GM23338 (cell line): Measurements from ENCODE around the gene IGSF22. TPM values are rescaled to one million over a fixed set of nuclear protein-coding genes. Genes with fewer than 3 reads are reported as not detected.

Experiments
- ATAC-seq: fragments of 200-7000 bp; cut with Tn5 transposase; 3 replicates; pipeline ENCODE4 v1.9.1; 2020
- DNase-seq: peaks from one replicate; pipeline ENCODE4 v3.0.0-alpha.2; 2015; ENCODE audit warnings: low spot score
- H2AFZ ChIP-seq: fragments of 200-600 bp; sonication (generic); 2 replicates; pipeline ENCODE4 v1.8.0; 2016; ENCODE audit warnings: antibody characterized with exemption, mild to moderate bottlenecking, moderate library complexity
- H3F3A ChIP-seq: fragments of 200-600 bp; sonication (generic); replicated peaks from 2 replicates; pipeline ENCODE4 v1.8.0; 2017; ENCODE audit warnings: antibody characterized with exemption, mixed run types, low read depth
- H3K27ac ChIP-seq: fragments of 200-600 bp; sonication (generic); 2 replicates; pipeline ENCODE4 v1.6.1; 2016; ENCODE audit warnings: low read depth
- H3K27me3 ChIP-seq: fragments of 200-600 bp; sonication (generic); 2 replicates; pipeline ENCODE4 v1.8.0; 2016; ENCODE audit warnings: mild to moderate bottlenecking, mixed run types, moderate library complexity; ENCODE audit not compliant: insufficient read depth
- H3K36me3 ChIP-seq: fragments of 200-600 bp; sonication (generic); 2 replicates; pipeline ENCODE4 v1.8.0; 2016; ENCODE audit warnings: mild to moderate bottlenecking; ENCODE audit not compliant: insufficient read depth
- H3K4me1 ChIP-seq: fragments of 200-600 bp; sonication (generic); 2 replicates; pipeline ENCODE4 v1.8.0; 2016; ENCODE audit warnings: mild to moderate bottlenecking, moderate library complexity; ENCODE audit not compliant: insufficient read depth
- H3K4me2 ChIP-seq: fragments of 200-600 bp; sonication (generic); 2 replicates; pipeline ENCODE4 v1.7.1; 2017; ENCODE audit warnings: mixed run types
- H3K4me3 ChIP-seq: fragments of 200-600 bp; sonication (generic); 2 replicates; pipeline ENCODE4 v1.6.1; 2016; ENCODE audit warnings: mixed run types
- H3K79me2 ChIP-seq: fragments of 200-600 bp; sonication (generic); replicated peaks from 2 replicates; pipeline ENCODE4 v1.8.0; 2017; ENCODE audit warnings: mild to moderate bottlenecking; ENCODE audit not compliant: insufficient read depth
- H3K9me2 ChIP-seq: fragments of 200-600 bp; sonication (generic); 2 replicates; pipeline ENCODE4 v1.8.0; 2017; ENCODE audit not compliant: insufficient read depth
- H4K20me1 ChIP-seq: fragments of 200-600 bp; sonication (generic); replicated peaks from 2 replicates; pipeline ENCODE4 v1.8.0; 2017; ENCODE audit warnings: mild to moderate bottlenecking; ENCODE audit not compliant: insufficient read depth
- H3K27ac Mint-ChIP-seq: 2 replicates; pipeline ENCODE4 v1.8.0; 2020; ENCODE audit warnings: inconsistent platforms, mild to moderate bottlenecking, moderate library complexity, mixed read lengths
- H3K27me3 Mint-ChIP-seq: 3 replicates; pipeline ENCODE4 v1.8.0; 2022; ENCODE audit warnings: low read depth, mild to moderate bottlenecking, moderate library complexity, mixed read lengths, inconsistent platforms; ENCODE audit not compliant: insufficient read depth, poor library complexity
- H3K36me3 Mint-ChIP-seq: 3 replicates; pipeline ENCODE4 v1.8.0; 2021; ENCODE audit warnings: low read depth, mild to moderate bottlenecking, inconsistent platforms, moderate library complexity, mixed read lengths
- H3K4me1 Mint-ChIP-seq: 3 replicates; pipeline ENCODE4 v1.8.0; 2020; ENCODE audit warnings: mild to moderate bottlenecking, inconsistent platforms, mixed read lengths
- H3K4me3 Mint-ChIP-seq: 3 replicates; pipeline ENCODE4 v1.8.0; 2021; ENCODE audit warnings: moderate library complexity, mild to moderate bottlenecking, inconsistent platforms, mixed read lengths
- H3K9me3 Mint-ChIP-seq: 3 replicates; pipeline ENCODE4 v1.8.0; 2020; ENCODE audit warnings: moderate library complexity, mild to moderate bottlenecking, inconsistent platforms, mixed read lengths
- CREB1 ChIP-seq: fragments of 250-450 bp; sonication (Bioruptor Pico); IDR thresholded peaks from 2 replicates; pipeline ENCODE4 v1.5.0; 2020; ENCODE audit warnings: low read depth, mild to moderate bottlenecking, moderate library complexity
- EZH2 ChIP-seq: fragments of 200-600 bp; sonication (generic); IDR thresholded peaks from one replicate; pipeline ENCODE4 v1.8.0; 2017; ENCODE audit warnings: antibody characterized with exemption, mild to moderate bottlenecking, low read depth; ENCODE audit not compliant: unreplicated experiment
- EZH2phosphoT487 ChIP-seq: fragments of 200-600 bp; sonication (generic); IDR thresholded peaks from one replicate; pipeline ENCODE4 v1.8.1; 2018; ENCODE audit warnings: antibody characterized with exemption; ENCODE audit not compliant: unreplicated experiment
- polyA plus RNA-seq: library from polyadenylated mRNA; unstranded; fragments of >200 nt; fragmentation: Nextera tagmentation; extraction: Ambion mirVana; gene quantifications from 2 replicates; pipeline ENCODE4 v1.2.1, GENCODE V29; 2016
- total RNA-seq: library from RNA; depleted of rRNA; stranded (reverse); fragments of >200 nt; shearing (Covaris generic); gene quantifications from 2 replicates; pipeline ENCODE4 v1.2.3, GENCODE V29; 2014
- TF ChIP-seq, protein P1 (sequence below): fragments of 250-450 bp; sonication (Bioruptor Pico); IDR thresholded peaks from 2 replicates; pipeline ENCODE4 v1.5.0; 2020; ENCODE audit warnings: mild to moderate bottlenecking, moderate library complexity
- TF ChIP-seq, protein P2 (sequence below), 2 experiments: fragments of 200-600 bp in 1 of 2; sonication (generic) in 1 of 2; conservative IDR thresholded peaks; 2 replicates each; pipeline versions ENCODE4 v1.5.1 to v1.6.1; 2016 to 2017; ENCODE audit warnings: antibody characterized with exemption in 2 of 2, low read depth in 2 of 2, mild to moderate bottlenecking in 2 of 2, moderate library complexity in 1 of 2
- TF ChIP-seq, protein P3 (sequence below): IDR thresholded peaks from 2 replicates; pipeline ENCODE4 v1.6.1; 2016; ENCODE audit warnings: antibody characterized with exemption

The IGSF22 gene
- total and polyA plus RNA-seq, 2 experiments from 2014 or later = 0.37 TPM; not detected in 1

DNA sequence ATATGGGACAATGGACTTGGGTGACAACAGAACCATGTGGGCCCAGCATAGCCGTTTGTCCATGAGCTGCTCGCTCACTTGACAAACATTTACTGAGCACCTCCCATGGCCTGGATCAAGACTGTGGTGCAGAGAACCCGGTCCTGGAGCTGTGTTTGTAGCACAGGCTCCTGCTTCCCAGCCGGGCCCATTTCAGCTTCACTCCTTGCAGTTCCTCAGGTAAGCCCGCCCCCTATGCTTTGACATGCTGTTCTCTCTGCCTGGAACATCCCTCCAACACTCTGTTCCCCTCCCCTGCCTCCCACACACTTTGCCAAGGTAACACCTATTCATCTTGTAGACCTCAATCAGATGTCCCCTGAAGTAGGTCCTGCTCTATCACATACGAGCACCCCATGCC is 19.3 kb upstream of the IGSF22 start:
- no peaks in the 10 kb centered on the region for H3K9me2 ChIP-seq
- H3K79me2 ChIP-seq = no peaks in the 10 kb centered on the region
- H3K27ac Mint-ChIP-seq = no peak overlapping the region
- no peaks in the 10 kb centered on the region; the same call in 2 of the 3 replicates for H3K36me3 Mint-ChIP-seq
- H3K9me3 Mint-ChIP-seq = no peaks in the 10 kb centered on the region
- H3K4me1 Mint-ChIP-seq = peaks cover 20% of the 10 kb centered on the region; the same call in 2 of the 3 replicates
- peaks cover 3% of the 10 kb centered on the region for H3K27me3 Mint-ChIP-seq
- TF ChIP-seq, protein P1, sequence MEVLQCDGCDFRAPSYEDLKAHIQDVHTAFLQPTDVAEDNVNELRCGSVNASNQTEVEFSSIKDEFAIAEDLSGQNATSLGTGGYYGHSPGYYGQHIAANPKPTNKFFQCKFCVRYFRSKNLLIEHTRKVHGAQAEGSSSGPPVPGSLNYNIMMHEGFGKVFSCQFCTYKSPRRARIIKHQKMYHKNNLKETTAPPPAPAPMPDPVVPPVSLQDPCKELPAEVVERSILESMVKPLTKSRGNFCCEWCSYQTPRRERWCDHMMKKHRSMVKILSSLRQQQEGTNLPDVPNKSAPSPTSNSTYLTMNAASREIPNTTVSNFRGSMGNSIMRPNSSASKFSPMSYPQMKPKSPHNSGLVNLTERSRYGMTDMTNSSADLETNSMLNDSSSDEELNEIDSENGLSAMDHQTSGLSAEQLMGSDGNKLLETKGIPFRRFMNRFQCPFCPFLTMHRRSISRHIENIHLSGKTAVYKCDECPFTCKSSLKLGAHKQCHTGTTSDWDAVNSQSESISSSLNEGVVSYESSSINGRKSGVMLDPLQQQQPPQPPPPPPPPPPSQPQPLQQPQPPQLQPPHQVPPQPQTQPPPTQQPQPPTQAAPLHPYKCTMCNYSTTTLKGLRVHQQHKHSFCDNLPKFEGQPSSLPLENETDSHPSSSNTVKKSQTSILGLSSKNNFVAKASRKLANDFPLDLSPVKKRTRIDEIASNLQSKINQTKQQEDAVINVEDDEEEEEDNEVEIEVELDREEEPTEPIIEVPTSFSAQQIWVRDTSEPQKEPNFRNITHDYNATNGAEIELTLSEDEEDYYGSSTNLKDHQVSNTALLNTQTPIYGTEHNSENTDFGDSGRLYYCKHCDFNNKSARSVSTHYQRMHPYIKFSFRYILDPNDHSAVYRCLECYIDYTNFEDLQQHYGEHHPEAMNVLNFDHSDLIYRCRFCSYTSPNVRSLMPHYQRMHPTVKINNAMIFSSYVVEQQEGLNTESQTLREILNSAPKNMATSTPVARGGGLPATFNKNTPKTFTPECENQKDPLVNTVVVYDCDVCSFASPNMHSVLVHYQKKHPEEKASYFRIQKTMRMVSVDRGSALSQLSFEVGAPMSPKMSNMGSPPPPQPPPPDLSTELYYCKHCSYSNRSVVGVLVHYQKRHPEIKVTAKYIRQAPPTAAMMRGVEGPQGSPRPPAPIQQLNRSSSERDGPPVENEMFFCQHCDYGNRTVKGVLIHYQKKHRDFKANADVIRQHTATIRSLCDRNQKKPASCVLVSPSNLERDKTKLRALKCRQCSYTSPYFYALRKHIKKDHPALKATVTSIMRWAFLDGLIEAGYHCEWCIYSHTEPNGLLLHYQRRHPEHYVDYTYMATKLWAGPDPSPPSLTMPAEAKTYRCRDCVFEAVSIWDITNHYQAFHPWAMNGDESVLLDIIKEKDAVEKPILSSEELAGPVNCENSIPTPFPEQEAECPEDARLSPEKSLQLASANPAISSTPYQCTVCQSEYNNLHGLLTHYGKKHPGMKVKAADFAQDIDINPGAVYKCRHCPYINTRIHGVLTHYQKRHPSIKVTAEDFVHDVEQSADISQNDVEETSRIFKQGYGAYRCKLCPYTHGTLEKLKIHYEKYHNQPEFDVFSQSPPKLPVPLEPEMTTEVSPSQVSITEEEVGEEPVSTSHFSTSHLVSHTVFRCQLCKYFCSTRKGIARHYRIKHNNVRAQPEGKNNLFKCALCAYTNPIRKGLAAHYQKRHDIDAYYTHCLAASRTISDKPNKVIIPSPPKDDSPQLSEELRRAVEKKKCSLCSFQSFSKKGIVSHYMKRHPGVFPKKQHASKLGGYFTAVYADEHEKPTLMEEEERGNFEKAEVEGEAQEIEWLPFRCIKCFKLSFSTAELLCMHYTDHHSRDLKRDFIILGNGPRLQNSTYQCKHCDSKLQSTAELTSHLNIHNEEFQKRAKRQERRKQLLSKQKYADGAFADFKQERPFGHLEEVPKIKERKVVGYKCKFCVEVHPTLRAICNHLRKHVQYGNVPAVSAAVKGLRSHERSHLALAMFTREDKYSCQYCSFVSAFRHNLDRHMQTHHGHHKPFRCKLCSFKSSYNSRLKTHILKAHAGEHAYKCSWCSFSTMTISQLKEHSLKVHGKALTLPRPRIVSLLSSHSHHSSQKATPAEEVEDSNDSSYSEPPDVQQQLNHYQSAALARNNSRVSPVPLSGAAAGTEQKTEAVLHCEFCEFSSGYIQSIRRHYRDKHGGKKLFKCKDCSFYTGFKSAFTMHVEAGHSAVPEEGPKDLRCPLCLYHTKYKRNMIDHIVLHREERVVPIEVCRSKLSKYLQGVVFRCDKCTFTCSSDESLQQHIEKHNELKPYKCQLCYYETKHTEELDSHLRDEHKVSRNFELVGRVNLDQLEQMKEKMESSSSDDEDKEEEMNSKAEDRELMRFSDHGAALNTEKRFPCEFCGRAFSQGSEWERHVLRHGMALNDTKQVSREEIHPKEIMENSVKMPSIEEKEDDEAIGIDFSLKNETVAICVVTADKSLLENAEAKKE (CRISPR knock-in tag) = no peak
- TF ChIP-seq, protein P2, sequence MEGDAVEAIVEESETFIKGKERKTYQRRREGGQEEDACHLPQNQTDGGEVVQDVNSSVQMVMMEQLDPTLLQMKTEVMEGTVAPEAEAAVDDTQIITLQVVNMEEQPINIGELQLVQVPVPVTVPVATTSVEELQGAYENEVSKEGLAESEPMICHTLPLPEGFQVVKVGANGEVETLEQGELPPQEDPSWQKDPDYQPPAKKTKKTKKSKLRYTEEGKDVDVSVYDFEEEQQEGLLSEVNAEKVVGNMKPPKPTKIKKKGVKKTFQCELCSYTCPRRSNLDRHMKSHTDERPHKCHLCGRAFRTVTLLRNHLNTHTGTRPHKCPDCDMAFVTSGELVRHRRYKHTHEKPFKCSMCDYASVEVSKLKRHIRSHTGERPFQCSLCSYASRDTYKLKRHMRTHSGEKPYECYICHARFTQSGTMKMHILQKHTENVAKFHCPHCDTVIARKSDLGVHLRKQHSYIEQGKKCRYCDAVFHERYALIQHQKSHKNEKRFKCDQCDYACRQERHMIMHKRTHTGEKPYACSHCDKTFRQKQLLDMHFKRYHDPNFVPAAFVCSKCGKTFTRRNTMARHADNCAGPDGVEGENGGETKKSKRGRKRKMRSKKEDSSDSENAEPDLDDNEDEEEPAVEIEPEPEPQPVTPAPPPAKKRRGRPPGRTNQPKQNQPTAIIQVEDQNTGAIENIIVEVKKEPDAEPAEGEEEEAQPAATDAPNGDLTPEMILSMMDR (conservative IDR thresholded peaks at IDR 0.05; ENCODE audit: low read depth in 2 of 2) = peak in 1 of 2 experiments; percentile 14; a peak in 1 of 4 replicates
- H4K20me1 ChIP-seq = no peaks in the 10 kb centered on the region; the same call in 1 of the 2 replicates
- no peak overlapping the region for H3K4me3 ChIP-seq
- H3K4me1 ChIP-seq = 0 out of 2 replicates have a peak, but pooled peaks cover 4% of the 10 kb centered on the region
- DNase-seq = peak; percentile 23
- H2AFZ ChIP-seq = no peak overlapping the region
- H3K4me2 ChIP-seq = no peak overlapping the region
- H3F3A ChIP-seq = no peaks in the 10 kb centered on the region
- no peak overlapping the region for H3K4me3 Mint-ChIP-seq
- ATAC-seq = peak; percentile 49
- no peaks in the 10 kb centered on the region for H3K27me3 ChIP-seq
- H3K36me3 ChIP-seq = no peaks in the 10 kb centered on the region
- no peak overlapping the region for H3K27ac ChIP-seq

DNA sequence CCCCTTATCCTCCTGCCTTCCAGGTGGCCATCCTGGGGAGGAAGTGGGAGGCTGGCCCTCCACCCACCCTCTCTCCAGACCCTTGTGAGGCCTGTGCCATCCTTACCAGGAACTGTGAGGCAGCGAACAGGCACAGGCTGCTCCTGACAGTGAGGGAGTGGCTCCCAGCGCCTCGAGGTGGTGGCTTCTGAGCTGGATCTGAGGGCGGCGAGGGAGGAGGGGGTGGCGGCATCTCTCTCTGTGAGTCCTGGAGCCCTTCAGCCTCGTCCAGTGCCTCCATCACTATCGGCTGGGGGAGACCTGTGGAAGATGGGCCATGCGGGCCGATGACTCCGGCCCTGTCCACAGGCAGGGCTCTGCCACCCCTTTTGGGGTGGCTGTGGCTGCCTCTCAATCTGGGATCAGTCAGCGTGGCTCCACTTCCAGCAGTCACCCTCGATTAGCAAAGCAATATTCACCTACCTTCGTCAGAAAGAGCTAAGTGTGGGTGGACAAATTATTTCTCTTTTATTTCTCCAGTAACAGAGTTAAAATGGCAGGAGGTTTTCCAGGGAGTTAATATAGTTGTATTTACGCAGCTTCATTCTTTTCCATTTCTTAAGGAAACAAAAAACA is 18.0 kb upstream of the IGSF22 start:
- Histone ChIP-seq H3K4me2 (no peak overlapping the region), H3K36me3 (no peaks in the 10 kb centered on the region), H2AFZ (no peak overlapping the region), H3K4me1 (no peaks in the 10 kb centered on the region), H3K27me3 (no peaks in the 10 kb centered on the region), H3K4me3 (no peak overlapping the region), H3K27ac (no peak overlapping the region), H3F3A (no peaks in the 10 kb centered on the region), H3K79me2 (no peaks in the 10 kb centered on the region), H3K9me2 (no peaks in the 10 kb centered on the region), H4K20me1 (no peaks in the 10 kb centered on the region; the same call in 1 of the 2 replicates)
- Mint-ChIP-seq H3K4me3 (no peak overlapping the region), H3K27ac (no peak overlapping the region), H3K9me3 (no peaks in the 10 kb centered on the region), H3K36me3 (no peaks in the 10 kb centered on the region; the same call in 2 of the 3 replicates), H3K4me1 (peaks cover 10% of the 10 kb centered on the region), H3K27me3 (peaks cover 4% of the 10 kb centered on the region)
- no peak for DNase-seq
- no peak for ATAC-seq
- TF ChIP-seq, protein P3, sequence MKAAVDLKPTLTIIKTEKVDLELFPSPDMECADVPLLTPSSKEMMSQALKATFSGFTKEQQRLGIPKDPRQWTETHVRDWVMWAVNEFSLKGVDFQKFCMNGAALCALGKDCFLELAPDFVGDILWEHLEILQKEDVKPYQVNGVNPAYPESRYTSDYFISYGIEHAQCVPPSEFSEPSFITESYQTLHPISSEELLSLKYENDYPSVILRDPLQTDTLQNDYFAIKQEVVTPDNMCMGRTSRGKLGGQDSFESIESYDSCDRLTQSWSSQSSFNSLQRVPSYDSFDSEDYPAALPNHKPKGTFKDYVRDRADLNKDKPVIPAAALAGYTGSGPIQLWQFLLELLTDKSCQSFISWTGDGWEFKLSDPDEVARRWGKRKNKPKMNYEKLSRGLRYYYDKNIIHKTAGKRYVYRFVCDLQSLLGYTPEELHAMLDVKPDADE = no peak
- no peak for TF ChIP-seq CREB1 (CRISPR knock-in tag)
- TF ChIP-seq EZH2phosphoT487 = no peak
- TF ChIP-seq EZH2 = no peak
